GM19025 (cell line): ENCODE results near the gene TNP2.

Experiments used
- ATAC-seq: cut with Tn5 transposase; IDR thresholded peaks from one replicate; pipeline ENCODE4 v1.9.1; 2021; ENCODE audit warnings: mild to moderate bottlenecking, low read depth, moderate library complexity; ENCODE audit not compliant: unreplicated experiment

TNP2 gene

GRCh38 chr16:11245222-11245737, 23.8 kb downstream of the TNP2 start:
- no peak for ATAC-seq

DNA sequence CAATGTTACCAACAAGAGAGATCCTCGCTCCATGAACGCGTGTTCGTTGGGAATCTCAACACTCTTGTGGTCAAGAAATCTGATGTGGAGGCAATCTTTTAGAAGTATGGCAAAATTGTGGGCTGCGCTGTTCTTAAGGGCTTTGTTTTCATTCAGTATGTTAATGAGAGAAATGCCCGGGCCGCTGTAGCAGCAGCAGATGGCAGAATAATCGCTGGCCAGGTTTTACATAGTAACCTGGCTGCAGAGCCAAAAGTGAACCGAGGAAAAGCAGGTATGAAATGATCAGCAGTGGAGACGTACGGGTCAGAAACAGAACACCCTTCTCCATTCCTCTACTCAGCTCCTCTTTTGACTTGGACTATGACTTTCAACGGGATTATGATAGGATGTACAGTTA, 26.5 kb downstream of the TNP2 start:
- no peak for ATAC-seq

DNA sequence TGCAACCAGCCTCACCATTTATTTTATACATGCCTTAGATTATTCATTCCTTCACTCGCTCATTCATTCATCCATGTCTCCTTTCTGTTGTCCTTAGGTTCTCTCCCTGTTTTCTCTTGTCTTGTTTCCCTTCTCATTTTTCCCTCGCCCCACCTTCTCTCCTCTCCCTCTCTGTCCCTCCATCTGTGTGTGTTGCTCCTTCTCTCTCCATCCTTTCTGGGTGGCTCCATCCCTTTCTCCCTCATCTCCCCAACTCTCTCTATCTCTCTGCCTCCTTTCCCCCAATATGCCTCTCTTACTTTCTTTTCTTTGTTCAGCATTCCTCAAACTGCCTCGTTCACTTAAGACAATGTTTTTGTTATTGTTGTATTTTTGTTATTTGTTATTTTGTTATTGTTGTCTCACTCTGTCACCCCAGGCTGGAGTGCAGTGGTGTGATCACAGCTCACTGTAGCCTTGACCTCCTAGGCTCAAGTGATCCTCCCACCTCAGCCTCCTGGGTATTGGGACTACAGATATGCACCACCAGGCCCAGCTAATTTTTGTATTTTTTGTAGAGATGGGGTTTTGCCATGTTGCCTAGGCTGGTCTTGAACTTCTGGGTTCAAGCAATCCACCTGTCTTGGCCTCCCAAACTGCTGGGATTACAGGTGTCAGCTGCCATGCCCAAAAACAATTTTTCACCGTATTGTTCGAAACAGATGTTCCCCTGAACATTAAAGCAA, 27.5 kb downstream of the TNP2 start:
- no peak for ATAC-seq

DNA sequence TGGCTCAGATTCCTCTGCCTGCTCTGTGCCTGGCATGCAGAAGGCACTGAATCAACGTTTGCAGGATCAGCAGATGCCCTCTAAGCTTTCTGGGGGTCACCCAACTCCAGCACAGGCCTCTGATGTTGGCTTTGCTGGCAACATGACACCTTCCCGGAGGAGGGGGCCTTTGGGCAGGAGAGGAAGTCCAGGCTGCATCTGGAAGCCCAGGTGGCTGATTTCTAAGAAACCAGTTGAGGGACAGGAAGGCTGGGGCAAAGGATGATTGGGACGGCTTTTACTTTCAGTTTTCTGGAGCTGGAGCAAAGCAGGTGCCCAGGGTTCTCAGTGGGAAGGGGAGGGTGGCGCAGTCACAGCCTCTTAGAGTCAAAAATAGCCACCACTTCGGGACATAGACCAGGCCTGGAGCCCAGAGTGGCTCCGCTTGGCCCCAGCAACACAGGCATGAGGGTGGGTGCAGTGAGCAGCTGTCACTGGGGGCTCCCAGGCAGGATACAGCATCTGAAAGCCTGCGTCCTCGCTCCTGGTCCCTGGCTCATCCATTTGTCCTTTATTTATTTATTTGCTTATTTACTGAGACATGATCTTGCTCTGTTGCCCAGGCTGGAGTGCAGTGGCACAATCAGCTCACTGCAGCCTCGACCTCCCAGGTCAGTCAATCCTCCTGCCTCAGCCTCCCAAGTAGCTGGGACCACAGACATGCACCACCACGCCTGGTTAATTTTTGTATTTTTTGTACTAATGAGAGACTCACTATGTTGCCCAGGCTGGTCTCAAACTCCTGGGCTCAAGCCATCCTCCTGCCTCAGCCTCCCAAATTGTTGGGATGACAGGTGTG, 28.3 kb downstream of the TNP2 start:
- no peak for ATAC-seq

GRCh38 chr16:11239644-11240632, 29.2 kb downstream of the TNP2 start:
- ATAC-seq, result no peak

DNA sequence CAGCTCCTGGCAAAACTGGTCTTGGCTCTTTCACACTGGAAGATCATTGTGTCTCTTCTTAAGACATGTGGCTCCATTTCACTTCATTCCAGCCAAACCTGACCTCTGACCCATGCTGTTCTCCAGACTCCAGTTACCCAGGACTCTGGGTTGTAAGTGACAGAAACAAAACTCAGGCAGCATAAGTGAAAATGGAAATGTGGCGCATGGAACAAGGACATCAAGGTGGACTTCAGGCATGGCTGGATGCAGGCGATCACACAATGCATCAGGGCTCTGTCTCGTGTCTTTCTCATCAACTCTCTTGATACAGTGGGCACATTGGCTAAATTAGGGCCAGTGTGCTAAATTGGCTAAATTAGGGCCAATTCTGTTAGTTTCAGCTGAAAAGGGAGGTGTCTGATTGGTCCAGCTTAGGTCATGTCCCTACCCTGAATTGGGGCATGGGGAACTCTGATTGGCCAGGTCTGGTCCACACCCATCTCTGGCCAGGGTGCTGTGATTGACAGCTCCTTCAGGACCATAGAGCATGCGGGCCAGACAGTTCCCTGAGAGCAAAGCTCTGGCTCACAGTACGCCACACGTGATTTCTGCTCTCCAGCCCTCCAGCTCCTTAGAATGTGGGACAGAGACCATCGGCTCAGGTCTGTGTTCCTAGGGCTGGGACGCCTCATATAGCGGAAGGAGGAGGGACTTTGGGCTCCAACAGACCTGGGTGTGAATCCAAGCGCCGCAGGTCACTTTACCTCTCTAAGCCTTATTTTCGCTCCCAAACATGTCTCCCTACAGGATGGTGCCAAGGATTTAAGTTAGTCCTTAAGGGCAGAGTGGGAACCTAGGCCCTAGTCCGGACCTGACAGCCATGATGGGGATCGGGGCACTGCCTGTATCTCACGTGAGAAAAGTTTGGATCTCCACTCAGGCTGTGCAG, 30.6 kb downstream of the TNP2 start:
- ATAC-seq, result no peak

GRCh38 chr16:11236461-11237254, 32.5 kb downstream of the TNP2 start:
- no peak for ATAC-seq

DNA sequence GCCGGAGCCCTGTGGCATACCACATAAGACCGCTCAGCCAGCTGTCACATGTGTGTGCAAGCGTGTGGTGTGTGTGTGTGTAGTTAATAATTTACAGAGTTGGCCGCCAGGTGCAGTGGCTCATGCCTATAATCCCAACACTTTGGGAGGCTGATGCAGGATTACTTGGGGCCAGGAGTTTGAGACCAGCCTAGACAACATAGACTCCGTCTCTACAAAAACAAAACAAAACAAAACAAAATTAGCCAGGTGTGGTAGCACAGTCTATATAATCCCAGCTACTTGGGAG, 33.5 kb downstream of the TNP2 start:
- no peak for ATAC-seq

- no peak for ATAC-seq
These were observed 34.0 kb downstream of the TNP2 start for GRCh38 chr16:11234884-11235702.

- no peak for ATAC-seq
These were observed 35.3 kb downstream of the TNP2 start for GRCh38 chr16:11233727-11234376.

DNA sequence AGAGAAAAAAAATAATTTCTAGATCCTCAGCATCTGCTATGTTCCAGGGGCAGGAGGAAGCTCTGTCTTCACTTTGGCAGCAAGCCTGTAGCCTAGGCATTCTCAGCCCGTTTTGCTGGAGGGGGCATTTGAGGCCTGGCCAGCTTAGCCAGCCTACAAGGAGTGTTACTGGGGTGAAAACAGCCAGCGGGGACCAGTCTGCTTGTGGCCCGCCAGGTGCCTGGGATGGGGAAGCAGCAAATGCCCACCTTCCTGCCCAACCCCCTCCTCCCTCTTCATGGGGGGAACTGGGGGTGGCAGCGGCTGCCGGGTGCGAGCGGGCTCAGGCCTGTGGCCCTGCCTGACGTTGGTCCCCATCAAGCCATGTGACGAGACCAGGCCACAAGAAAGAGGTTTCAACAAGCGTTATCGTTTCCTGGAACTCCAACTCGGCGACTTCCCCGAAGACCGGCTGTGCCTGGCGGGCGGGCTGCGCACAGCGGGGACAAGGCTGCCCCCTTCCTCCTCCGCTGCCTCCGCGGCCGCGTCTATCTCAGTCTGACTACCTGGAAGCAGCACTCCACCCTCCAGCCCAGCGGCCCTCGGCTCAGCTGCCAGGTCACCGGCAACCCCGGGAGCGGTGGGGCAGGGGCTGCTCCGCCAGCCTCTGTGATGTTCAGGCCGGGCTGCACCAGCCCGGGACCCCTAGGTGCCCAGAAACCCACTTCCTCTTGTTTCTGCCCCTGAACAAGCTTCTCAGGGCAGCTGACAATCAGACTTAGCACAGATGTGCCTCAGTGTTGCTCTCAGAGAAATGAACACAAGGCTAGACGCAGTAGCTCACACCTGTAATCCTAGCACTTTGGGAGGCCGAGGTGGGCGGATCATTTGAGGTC, 36.0 kb downstream of the TNP2 start:
- ATAC-seq, result peak; percentile 62

GRCh38 chr16:11232302-11232851, 36.7 kb downstream of the TNP2 start:
- no peak for ATAC-seq

DNA sequence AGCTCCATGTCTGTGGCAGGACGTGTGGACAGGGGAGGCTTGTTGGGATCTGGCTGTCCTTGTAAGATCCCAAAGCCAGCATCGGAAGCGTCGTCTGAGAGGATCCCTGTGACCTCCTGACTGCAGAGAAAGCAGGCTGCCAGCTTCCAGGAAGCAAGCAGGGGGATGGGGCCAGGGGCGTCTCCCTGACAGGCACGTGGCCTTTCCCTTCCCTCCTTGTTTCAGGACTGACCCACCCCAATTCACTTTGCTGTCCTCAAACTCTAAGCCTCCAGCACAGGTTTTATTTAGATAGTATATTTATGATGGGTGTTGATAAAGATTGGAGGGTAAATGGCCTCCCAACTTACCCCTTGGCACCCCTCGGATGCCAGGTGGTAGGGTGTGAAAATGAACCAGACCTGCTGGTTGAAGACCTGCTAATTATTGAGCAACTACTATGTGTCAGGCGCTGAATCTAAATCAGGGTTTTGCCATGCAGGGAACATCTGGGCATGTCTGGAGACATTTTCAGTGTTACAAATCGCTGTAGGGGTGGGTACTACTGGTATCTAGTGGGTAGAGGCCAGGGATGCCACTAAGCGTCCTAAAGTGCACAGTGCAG, 37.7 kb downstream of the TNP2 start:
- ATAC-seq, result no peak

- ATAC-seq, result no peak
These were observed 39.2 kb downstream of the TNP2 start for GRCh38 chr16:11229906-11230305.

- no peak for ATAC-seq
These were observed 39.7 kb downstream of the TNP2 start for GRCh38 chr16:11229432-11229831.
